Left forelimb (tissue), 1 donor: Measurements from ENCODE around the gene TRPM7.

Experiments used
- DNase-seq: peaks from one replicate; pipeline ENCODE4 v3.0.0-alpha.2; 2018; ENCODE audit warnings: low spot score

TRPM7 gene

DNA sequence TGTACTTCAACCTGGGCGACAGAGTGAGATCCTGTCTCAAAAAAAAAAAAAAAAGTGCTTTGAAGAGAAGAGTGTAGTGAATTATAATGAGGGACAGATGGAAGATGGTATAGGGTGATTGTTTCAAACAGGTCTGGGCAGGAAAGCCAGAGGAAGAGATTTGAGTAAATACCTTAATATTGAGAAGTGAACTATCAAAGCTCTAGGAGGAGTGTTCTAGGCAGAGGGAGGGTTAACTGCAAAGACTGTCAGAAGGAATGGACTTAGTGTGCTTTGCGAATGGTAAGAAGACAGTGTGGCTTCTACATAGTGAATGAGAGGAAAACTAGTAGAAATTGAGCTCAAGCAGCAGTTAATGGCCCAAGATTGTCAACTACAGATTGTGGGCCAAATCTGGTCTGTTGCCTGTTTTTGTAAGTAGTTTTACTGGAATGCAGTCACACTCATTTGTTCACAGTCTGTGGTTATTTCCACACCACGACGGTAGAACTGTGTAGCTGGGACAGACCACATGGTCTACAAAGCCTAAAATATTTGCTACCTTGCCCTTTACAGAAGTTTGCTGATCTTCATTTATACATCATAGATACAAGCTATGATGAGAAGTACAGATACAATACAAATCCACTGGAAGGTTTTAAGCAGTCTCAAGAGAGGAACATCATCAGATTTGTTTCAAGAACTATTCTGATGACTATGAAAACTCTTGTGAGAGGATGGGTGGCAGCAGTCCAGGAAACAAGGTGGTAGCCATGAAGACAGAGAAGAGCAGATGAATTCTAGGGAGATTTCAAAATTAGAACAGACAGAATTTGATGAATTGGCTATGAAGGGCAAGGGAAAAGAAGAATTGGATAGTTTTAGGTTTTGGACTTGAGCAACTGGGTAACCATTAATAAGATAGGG is 123.6 kb downstream of the TRPM7 start:
- no peak for DNase-seq

DNA sequence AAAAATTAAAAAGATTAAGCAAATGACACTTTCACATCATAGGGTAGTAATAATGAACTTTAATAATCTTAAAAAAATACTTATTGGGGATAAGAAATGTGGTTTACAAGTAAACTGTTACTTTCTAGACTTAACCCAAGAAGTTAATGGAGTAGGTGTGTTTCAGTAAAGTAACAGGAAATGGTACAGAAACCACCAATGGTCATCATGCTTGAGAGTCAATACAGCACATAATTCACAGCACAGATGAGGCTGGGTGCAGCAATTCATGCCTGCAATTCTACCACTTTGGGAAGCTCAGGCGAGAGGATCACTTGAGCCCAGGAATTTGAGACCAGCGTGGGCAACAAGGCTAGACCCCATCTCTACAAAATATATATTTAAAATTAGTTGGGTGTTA is 128.6 kb downstream of the TRPM7 start:
- no peak for DNase-seq

DNA sequence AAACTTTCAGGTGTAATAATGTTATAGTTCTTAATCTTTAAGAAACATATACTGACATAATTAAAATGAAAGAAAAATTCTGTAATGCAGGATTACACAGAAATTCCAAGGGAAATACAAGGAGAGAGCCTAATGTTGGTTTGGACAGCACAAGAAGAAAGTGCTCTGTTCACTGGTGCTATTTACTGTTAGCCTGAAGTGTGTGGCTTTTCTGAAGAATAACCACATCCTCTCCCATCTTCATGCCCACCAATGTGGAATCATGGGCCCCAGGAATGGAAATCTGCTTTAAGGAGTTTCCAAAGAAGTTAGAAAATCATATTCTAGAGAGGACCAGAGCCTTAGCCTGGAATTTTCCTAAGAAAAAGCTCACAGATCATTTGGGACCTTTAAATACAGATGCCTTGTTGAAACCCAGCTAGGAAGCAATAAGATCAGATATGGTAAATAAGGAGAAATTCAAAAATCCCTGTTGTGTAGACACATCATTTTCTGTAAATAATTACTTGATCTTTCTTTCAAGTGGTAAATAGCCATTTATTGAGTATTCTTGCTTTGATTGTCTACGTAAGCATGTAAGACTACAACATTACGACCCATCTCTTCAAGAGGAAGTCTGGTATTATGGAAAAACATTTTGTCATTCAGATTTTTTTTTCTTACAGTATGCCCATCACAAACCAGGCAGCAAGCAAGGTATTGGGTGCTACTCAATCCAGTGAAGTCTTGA is 129.8 kb downstream of the TRPM7 start:
- no peak for DNase-seq

DNA sequence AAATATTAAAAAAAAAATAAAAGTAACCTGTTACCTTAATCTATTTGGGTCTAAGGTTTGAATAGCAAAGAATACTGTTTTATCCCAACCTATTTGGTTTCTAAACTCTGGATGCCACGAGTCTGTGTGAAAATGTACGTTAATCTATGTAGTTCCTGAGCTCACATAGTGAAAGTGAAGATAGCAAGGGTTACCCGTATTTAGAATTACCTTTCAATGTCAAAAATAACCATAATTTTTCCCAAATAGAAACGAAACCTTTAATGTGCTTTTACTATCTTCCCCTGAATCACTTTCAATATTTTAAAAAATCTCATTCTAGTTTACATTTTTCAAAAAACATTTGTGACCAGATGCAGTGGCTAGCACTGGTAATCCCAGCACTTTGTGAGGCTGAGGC is 134.4 kb downstream of the TRPM7 start:
- no peak for DNase-seq

DNA sequence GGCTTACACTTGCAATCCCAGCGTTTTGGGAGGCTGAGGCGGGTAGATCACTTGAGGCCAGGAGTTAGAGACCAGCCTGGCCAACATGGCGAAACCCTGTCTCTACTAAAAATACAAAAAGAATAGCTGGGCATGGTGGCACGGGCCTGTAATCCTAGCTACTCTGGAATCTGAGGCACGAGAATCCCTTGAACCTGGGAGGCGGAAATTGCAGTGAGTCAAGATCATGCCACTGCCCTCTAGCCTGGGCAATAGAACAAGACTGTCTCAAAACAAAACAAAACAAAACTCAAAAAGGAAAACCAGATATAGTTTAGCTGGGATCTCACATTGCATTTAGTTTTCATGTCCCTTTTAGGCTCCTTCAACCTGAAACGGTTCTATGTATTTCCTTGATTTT is 137.3 kb downstream of the TRPM7 start:
- no peak for DNase-seq

DNA sequence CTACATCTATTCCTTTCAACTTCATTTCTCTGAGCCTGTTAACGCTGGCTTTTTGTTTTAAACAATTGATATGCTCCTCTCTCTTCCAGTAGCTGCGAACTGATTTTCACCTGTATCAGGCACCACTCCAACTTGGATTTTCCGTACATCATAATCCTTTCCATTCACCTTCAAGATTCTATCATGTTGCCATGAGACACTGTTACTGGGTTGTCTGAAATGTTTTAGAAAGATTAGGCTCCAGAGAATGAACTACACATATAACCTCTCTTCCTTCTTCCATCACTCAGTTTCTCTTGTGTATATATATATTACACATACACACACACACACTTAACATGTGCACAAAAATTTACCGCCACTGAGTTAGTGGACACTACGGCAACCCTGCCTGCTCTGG is 140.0 kb downstream of the TRPM7 start, which contains the start of gene USP50:
TSS of gene USP50 (minus strand) at position 101 of the 400 bp plus-strand sequence. CDS start 141 bp downstream, outside the sequence.
- no peak for DNase-seq

DNA sequence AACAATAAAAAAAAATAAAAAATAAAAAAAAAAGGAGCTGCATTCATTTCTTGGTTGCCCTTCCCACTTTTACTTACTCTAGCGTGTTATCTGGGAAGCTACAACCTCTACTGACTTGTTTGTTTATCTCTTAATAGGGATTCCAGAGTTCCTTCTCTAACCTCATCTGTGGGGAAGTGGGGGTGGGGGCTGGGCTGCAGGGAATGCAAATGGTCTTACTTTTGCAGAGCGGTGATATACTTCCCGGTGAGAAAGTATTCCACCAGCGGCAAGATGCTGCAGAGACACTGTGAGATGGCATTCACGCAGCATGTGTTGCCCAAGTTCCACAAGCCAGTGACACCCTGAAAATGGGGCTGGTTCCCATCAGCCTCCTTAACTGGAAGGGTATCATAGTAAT is 142.2 kb downstream of the TRPM7 start:
- DNase-seq: no peak

DNA sequence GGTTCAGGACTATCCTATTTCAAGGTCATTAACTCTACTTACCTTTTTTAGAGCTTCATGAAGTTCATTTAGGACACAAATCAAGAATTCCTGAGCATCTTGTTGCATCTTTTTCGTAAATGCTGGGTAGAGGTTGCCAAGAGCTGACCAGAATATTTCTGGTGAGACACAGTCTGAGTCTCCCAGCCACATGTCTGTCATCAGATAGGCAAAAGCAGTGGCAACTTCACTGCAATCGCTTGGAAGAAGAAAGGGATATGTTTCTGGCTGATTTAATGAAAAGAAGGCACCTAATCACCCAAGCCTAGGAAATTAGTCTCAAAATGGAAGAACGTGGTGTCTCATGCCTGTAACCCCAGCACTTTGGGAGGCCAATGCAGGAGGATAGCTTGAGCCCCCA is 143.0 kb downstream of the TRPM7 start:
- DNase-seq: no peak

DNA sequence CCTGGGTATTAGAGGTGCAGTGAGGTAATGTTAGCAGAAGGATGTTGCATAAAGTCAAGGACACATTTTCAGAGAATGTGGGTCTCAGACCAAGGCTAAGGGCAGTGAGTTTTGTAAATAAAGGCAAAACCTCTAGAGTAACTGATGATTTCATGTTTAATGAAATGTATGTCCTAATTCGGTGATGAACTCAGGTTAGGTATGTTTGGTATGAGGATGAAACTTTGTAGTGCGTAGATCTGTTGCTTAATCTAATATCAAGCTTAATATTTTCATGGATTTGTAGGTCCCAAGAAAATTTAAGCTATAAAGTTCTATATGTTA is 143.7 kb downstream of the TRPM7 start:
- no peak for DNase-seq

DNA sequence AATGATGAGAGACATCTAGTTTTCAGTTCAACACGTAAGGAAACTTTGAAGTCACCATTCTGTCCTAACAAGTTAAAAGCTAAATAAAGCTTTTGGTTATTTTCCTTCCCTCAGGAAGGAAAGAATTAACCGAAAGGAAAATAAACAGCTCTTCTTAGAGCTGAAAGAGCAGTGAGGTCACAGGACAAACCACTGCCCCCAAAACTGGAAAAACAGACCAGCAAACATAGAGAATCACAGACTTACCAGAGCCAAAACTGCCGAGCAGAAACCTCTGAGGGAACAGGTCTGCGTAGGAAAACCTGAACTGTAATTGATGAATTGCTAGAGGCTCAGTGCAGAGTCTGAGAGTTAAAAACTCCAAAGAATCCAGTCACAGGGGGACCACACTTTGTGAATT is 154.8 kb downstream of the TRPM7 start:
- DNase-seq: no peak

DNA sequence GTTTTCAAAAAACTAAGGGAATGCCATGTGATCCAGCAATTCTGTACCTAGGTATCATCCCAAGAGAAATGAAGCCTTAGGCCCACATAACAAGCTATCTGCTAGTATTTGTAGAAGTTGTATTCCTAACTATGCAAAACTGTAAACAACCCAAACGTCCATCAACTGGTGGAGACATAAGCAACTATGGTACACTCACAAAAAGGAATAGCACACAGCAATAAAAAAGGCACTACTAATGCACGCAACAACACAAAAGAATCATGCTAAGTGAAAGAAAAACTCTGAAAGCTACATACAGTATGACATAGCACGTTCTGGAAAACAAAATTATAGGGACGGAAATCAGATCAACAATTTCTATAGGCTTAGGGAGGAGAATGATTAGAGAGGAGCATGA is 155.4 kb downstream of the TRPM7 start:
- no peak for DNase-seq

DNA sequence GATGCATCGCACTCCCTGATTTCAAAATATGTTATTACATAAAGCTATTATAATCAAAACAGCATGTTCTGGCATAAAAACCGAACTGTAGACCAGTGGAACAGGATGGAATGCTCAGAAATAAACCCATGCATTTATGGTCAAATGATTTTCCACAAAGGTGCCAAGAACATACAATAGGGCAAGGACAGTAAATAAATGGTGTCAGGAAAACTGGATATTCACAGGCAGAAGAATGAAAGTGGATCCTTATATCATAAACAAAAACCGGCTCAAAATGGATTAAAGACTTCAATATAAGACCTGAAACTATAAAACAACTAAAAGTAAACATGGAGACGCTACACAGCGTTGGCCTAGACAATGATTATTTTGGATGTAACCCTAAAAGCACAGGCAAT is 162.7 kb downstream of the TRPM7 start:
- DNase-seq: no peak

DNA sequence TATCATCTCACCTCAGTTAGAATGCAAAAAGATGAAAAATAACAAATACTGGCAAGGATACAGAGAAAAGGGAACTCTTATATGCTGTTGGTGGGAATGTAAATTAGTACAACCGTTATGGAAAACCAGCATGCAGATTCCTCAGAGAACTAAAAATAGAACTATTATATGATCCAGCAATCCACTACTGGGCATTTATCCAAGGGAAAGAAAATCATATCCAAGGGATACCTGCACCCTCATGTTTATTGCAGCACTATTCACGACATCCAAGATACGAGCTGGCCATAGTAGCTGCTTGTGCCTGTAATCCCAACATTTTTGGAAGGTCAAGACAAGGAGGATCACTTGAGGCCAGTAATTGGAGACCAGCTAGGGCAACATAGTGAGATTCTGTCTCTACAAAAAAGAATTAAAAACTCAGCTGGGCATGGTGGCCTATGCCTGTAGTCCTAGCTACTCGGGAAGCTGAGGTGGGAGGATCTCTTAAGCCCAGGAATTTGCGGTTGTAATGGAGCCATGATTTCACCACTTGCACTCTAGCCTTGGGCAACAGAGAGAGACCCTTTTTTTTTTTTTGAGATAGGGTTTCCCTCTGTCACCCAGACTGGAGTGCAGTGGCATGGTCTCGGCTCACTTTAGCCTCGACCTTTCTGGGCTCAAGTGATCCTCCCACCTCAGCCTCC is 166.7 kb downstream of the TRPM7 start:
- DNase-seq: no peak

DNA sequence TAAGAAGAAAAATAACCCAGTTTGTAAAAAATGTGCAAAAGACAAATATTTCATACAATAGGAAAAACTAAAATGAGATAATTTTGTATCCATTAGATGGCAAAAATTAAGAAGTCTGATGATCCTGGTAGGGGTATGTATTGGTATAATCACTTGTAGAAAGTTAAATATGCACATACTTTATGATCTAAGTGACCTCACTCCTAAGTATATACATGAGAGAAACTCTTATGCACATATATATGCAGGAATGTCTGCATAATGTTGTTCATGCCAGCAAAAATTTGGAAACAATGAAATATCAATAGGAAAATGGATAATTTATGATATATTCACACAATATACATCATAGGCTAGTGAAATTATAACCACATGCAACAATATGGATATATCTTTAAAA is 173.6 kb downstream of the TRPM7 start:
- no peak for DNase-seq
